ENCODE results near the gene PHLDB1.

Gene PHLDB1

GRCh38 chr11:118640332-118641154, 33.1 kb downstream of the PHLDB1 start:
- no peak for DNase-seq (ENCODE audit: low spot score)
- CTCF ChIA-PET = interaction anchor here (0.5 to 2.2 kb wide), 11 partner anchors 9 to 340 kb away, joined by 3 to 25 read pairs (median 3); partner anchors contain the start of gene PHLDB1
- POLR2A ChIA-PET (ENCODE audit: low non-redundant PET) = no interaction called here
- H3K27ac ChIP-seq = peak overlapping the region; percentile 71
- TF ChIP-seq CTCF (conservative IDR thresholded peaks at IDR 0.05; ENCODE audit: low read depth) = 0 out of 2 replicates have a peak, but pooled peaks have one; percentile 13

- CTCF ChIA-PET = interaction anchor here (0.6 to 2.2 kb wide), 6 partner anchors 16 to 1310 kb away, joined by 3 to 25 read pairs (median 5); partner anchors contain the start of gene PHLDB1
Observed at GRCh38 chr11:118641397-118642019, 34.1 kb downstream of the PHLDB1 start.

GRCh38 chr11:118643142-118643994, 36.0 kb downstream of the PHLDB1 start:
- CTCF ChIA-PET = interaction anchor here (0.7 to 1.9 kb wide), 2 partner anchors 37 to 513 kb away, joined by 3 to 8 read pairs; no protein-coding TSS in a partner anchor
- DNase-seq (ENCODE audit: low spot score) = no peak
- TF ChIP-seq CTCF (conservative IDR thresholded peaks at IDR 0.05; ENCODE audit: low read depth) = no peak
- peak overlapping the region; percentile 35 for H3K27ac ChIP-seq
- POLR2A ChIA-PET (ENCODE audit: low non-redundant PET) = no interaction called here

More at GRCh38 chr11:118641397-118642019, 34.1 kb downstream of the PHLDB1 start:
- H3K27ac ChIP-seq = peak overlapping the region; percentile 71
- no peak for DNase-seq (ENCODE audit: low spot score)
- TF ChIP-seq CTCF (conservative IDR thresholded peaks at IDR 0.05; ENCODE audit: low read depth) = no peak
- POLR2A ChIA-PET (ENCODE audit: low non-redundant PET) = no interaction called here

GRCh38 chr11:118643995-118644345, 36.6 kb downstream of the PHLDB1 start:
- no peak for TF ChIP-seq CTCF (conservative IDR thresholded peaks at IDR 0.05; ENCODE audit: low read depth)
- POLR2A ChIA-PET (ENCODE audit: low non-redundant PET) = no interaction called here
- peak overlapping the region; percentile 35 for H3K27ac ChIP-seq
- DNase-seq (ENCODE audit: low spot score) = no peak
- CTCF ChIA-PET = interaction anchor here (0.6 to 1.9 kb wide), 2 partner anchors 38 to 753 kb away, joined by 3 to 8 read pairs; no protein-coding TSS in a partner anchor

- POLR2A ChIA-PET (ENCODE audit: low non-redundant PET) = no interaction called here
- H3K27ac ChIP-seq = peak overlapping the region; percentile 35
- CTCF ChIA-PET = interaction anchor here (0.6 to 1.9 kb wide), 3 partner anchors 38 to 754 kb away, joined by 3 to 8 read pairs (median 4); no protein-coding TSS in a partner anchor
- DNase-seq (ENCODE audit: low spot score) = no peak
- TF ChIP-seq CTCF (conservative IDR thresholded peaks at IDR 0.05; ENCODE audit: low read depth) = no peak
Observed at GRCh38 chr11:118644496-118644895, 37.1 kb downstream of the PHLDB1 start.

Data from RWPE1 (cell line).